Endodermal cell (in vitro differentiated cells): ENCODE results near the gene SLC38A10. TPM values are rescaled to one million over a fixed set of nuclear protein-coding genes. Genes with fewer than 3 reads are reported as not detected.
A peak's percentile ranks its signal among the peaks of the same experiment; 100 is the strongest.

Experiments used
- DNase-seq: peaks from one replicate; pipeline ENCODE4 v3.0.0-alpha.2; 2017
- H3K27ac ChIP-seq: 2 replicates; pipeline ENCODE4 v1.5.1; 2013; ENCODE audit warnings: mild to moderate bottlenecking, low read depth, low read length, moderate library complexity
- H3K27me3 ChIP-seq: 2 replicates; pipeline ENCODE4 v1.6.1; 2013; ENCODE audit warnings: mild to moderate bottlenecking, low read length, moderate library complexity; ENCODE audit not compliant: insufficient read depth, control insufficient read depth, poor library complexity, severe bottlenecking
- H3K36me3 ChIP-seq: 2 replicates; pipeline ENCODE4 v1.7.0; 2013; ENCODE audit warnings: mild to moderate bottlenecking, low read length, moderate library complexity; ENCODE audit not compliant: control insufficient read depth, insufficient read depth
- H3K4me1 ChIP-seq: one replicate; pipeline ENCODE4 v1.7.0; 2013; ENCODE audit warnings: low read length; ENCODE audit not compliant: control insufficient read depth, insufficient read depth
- H3K4me3 ChIP-seq: 2 replicates; pipeline ENCODE4 v1.5.1; 2013; ENCODE audit warnings: mild to moderate bottlenecking, low read length, moderate library complexity
- H3K9ac ChIP-seq: 2 replicates; pipeline ENCODE4 v1.6.1; 2013; ENCODE audit warnings: mild to moderate bottlenecking, low read length, moderate library complexity; ENCODE audit not compliant: poor library complexity, severe bottlenecking; ENCODE audit errors: extremely low read depth
- H3K9me3 ChIP-seq: 2 replicates; pipeline ENCODE4 v1.6.1; 2013; ENCODE audit warnings: mild to moderate bottlenecking, low read length, moderate library complexity; ENCODE audit not compliant: control insufficient read depth
- H3K27ac Mint-ChIP-seq: 2 replicates; pipeline ENCODE4 v1.8.0; 2020; ENCODE audit warnings: mixed read lengths
- H3K27me3 Mint-ChIP-seq: 2 replicates; pipeline ENCODE4 v1.8.0; 2021; ENCODE audit warnings: mild to moderate bottlenecking, mixed read lengths; ENCODE audit not compliant: insufficient read depth
- H3K36me3 Mint-ChIP-seq: 2 replicates; pipeline ENCODE4 v1.8.0; 2020; ENCODE audit warnings: low read depth, mixed read lengths
- H3K4me1 Mint-ChIP-seq: 2 replicates; pipeline ENCODE4 v1.8.0; 2020; ENCODE audit warnings: mixed read lengths
- H3K4me3 Mint-ChIP-seq: 2 replicates; pipeline ENCODE4 v1.8.0; 2020; ENCODE audit warnings: mild to moderate bottlenecking, moderate library complexity, mixed read lengths
- H3K9me3 Mint-ChIP-seq: 2 replicates; pipeline ENCODE4 v1.8.0; 2020; ENCODE audit warnings: mild to moderate bottlenecking, mixed read lengths
- CTCF ChIP-seq: fragments of 200-600 bp; sonication (generic); conservative IDR thresholded peaks from 2 replicates; pipeline ENCODE4 v1.5.0; 2021; ENCODE audit warnings: antibody characterized with exemption, mild to moderate bottlenecking
- WGBS, 2 experiments: methylation state at CpG; one replicate each; pipeline versions ENCODE4 v1.1.5 to v1.1.7; 2013; ENCODE audit warnings: missing lambda C conversion rate in 2 of 2, mixed read lengths in 1 of 2; ENCODE audit not compliant: insufficient coverage in 1 of 2, insufficient read length in 1 of 2; 5-methylcytosine and 5-hydroxymethylcytosine counted together
- total RNA-seq, 2 donors: library from RNA; stranded (reverse); fragmentation: NEBNext Ultra II Directional in 1 of 2; extraction: Animal tissue kit (Norgen Biotek cat#: 25700) in 1 of 2; gene quantifications; 2 replicates in 1 of 2; 3 replicates in 1 of 2; pipeline ENCODE4 v1.2.1, GENCODE V29; 2021

The SLC38A10 gene
- total RNA-seq, 2 donors from 2014 or later: 60.2 to 90.3 TPM

GRCh38 chr17:81322271-81323082, 27.4 kb upstream of the SLC38A10 start:
- Histone ChIP-seq H3K36me3 (no peaks in the 10 kb centered on the region), H3K4me1 (no peaks in the 10 kb centered on the region), H3K27me3 (no peaks in the 10 kb centered on the region), H3K9ac (no peak overlapping the region), H3K9me3 (no peaks in the 10 kb centered on the region), H3K4me3 (no peak overlapping the region), H3K27ac (no peak overlapping the region)
- Mint-ChIP-seq H3K4me1 (peaks cover 5% of the 10 kb centered on the region), H3K27me3 (peaks cover 4% of the 10 kb centered on the region), H3K36me3 (peaks cover 1% of the 10 kb centered on the region), H3K27ac (no peak overlapping the region), H3K4me3 (no peak overlapping the region), H3K9me3 (no peaks in the 10 kb centered on the region)
- peak; percentile 37 for TF ChIP-seq CTCF
- peak; percentile 87 for DNase-seq
- 93 to 94% methylated on average over 22 to 34 of the region's 34 CpGs for WGBS, 2 experiments

GRCh38 chr17:81317961-81318605, 23.0 kb upstream of the SLC38A10 start:
- no peak overlapping the region for H3K4me3 ChIP-seq
- no peaks in the 10 kb centered on the region for H3K27me3 ChIP-seq
- no peak overlapping the region for H3K27ac Mint-ChIP-seq
- no peak overlapping the region for H3K27ac ChIP-seq
- TF ChIP-seq CTCF: no peak
- no peaks in the 10 kb centered on the region for H3K9me3 ChIP-seq
- H3K36me3 Mint-ChIP-seq: peaks cover 1% of the 10 kb centered on the region
- peaks cover 5% of the 10 kb centered on the region for H3K4me1 Mint-ChIP-seq
- 57 to 64% methylated on average over 9 to 17 of the region's 17 CpGs for WGBS, 2 experiments
- H3K4me1 ChIP-seq: no peaks in the 10 kb centered on the region
- no peaks in the 10 kb centered on the region for H3K9me3 Mint-ChIP-seq
- peak; percentile 70 for DNase-seq
- H3K4me3 Mint-ChIP-seq: no peak overlapping the region
- no peaks in the 10 kb centered on the region for H3K27me3 Mint-ChIP-seq
- H3K36me3 ChIP-seq: no peaks in the 10 kb centered on the region
- H3K9ac ChIP-seq: no peak overlapping the region

- Mint-ChIP-seq H3K9me3 (no peaks in the 10 kb centered on the region), H3K27ac (no peak overlapping the region), H3K4me1 (peaks cover 5% of the 10 kb centered on the region), H3K27me3 (no peaks in the 10 kb centered on the region), H3K36me3 (peaks cover 1% of the 10 kb centered on the region), H3K4me3 (no peak overlapping the region)
- Histone ChIP-seq H3K4me1 (no peaks in the 10 kb centered on the region), H3K27ac (no peak overlapping the region), H3K36me3 (no peaks in the 10 kb centered on the region), H3K4me3 (no peak overlapping the region), H3K27me3 (no peaks in the 10 kb centered on the region), H3K9me3 (no peaks in the 10 kb centered on the region), H3K9ac (no peak overlapping the region)
- TF ChIP-seq CTCF: no peak
- WGBS, 2 experiments: 71% methylated on average over 9 of the region's 10 CpGs; no CpG with 5 or more reads in 1 of the 2 experiments
- DNase-seq: no peak
Observed at GRCh38 chr17:81317530-81317821, 22.4 kb upstream of the SLC38A10 start.
